ENCODE data around the gene SNCA.

SNCA gene

DNA sequence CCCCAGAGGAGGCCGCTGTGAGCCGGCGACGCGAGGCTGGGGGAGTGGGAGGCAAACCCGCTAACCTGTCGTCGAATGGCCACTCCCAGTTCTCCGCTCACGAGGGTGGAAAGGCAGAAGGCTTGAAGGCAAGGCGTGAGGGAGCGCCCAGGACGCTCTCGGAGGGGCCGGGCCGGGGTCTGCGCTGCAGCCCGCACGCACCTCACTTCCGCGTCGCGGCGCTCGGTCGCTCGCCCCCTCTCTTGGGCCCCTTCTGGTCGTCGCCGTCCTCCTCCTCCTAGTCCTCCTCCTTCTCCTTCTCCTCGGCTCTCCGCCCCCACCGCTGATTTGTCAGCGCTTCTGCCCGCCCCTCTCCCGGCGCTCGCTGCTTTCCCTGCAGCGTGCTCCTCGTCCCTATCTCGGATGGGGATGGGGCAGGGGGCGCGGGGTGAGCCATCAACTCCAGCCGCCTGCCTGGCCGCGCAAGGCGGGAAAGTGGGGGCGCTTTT lies at the start of gene SNCA:
Gene SNCA, minus strand, starts transcription at position 265 of the 488 bp plus-strand sequence. CDS start 1,494 bp downstream, outside the sequence.
- DNase-seq (ENCODE audit: low read depth): no peak
- H3K4me3 ChIP-seq (ENCODE audit: low read depth, low read length): no peak within 1 kb of the TSS
- TF ChIP-seq CTCF (IDR thresholded peaks at IDR 0.05; ENCODE audit: low read depth, low read length, missing control alignments): no peak

DNA sequence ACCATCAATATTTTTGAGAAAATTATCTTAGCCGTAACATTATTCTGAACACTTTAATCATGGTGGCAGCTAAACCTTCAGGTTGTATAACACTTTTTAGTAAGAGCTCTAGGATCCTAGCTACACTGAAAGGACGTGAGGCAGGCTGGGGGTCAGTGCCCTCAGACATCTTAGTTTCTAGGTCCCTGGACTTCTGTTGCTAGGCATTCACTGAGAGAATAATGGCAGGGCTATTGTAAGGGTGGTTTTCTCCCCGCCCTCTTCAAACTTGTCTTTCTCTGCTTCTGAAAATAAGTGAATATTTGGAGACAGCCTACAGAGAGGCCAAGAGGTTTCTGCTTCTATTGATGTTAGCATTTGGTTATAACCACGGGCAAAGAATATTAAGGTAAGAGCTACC lies 42.3 kb upstream of the SNCA start:
- H3K4me3 ChIP-seq (ENCODE audit: low read depth, low read length): no peak overlapping the region
- DNase-seq (ENCODE audit: low read depth): no peak
- no peak for TF ChIP-seq CTCF (IDR thresholded peaks at IDR 0.05; ENCODE audit: low read depth, low read length, missing control alignments)

DNA sequence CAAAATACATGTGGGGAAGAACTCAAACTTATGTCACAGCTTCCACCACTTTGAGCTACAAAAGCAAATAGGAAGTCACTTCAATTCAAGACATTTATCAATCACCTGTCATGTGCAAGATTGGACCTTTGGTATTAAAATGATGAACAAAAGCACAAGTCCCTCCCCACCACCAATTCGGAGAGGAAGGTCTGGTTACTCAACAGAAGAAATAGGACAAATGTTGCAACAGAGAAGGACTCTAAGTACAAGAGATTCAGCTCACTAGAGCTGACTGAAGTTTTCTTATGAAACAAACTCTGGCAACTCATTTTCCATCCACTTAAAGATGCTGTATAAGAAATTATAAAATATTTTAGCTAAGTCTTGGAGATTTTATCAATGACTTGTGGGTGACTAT lies 41.6 kb upstream of the SNCA start:
- TF ChIP-seq CTCF (IDR thresholded peaks at IDR 0.05; ENCODE audit: low read depth, low read length, missing control alignments): no peak
- no peak for DNase-seq (ENCODE audit: low read depth)
- no peak overlapping the region for H3K4me3 ChIP-seq (ENCODE audit: low read depth, low read length)

- DNase-seq (ENCODE audit: low read depth): no peak
- no peak for TF ChIP-seq CTCF (IDR thresholded peaks at IDR 0.05; ENCODE audit: low read depth, low read length, missing control alignments)
Measured at GRCh38 chr4:89876548-89876947, 39.6 kb upstream of the SNCA start.

GRCh38 chr4:89871211-89871610 lies 34.2 kb upstream of the SNCA start:
- TF ChIP-seq CTCF (IDR thresholded peaks at IDR 0.05; ENCODE audit: low read depth, low read length, missing control alignments): no peak
- H3K4me3 ChIP-seq (ENCODE audit: low read depth, low read length): no peak overlapping the region
- no peak for DNase-seq (ENCODE audit: low read depth)

More at GRCh38 chr4:89876548-89876947, 39.6 kb upstream of the SNCA start:
- no peak overlapping the region for H3K4me3 ChIP-seq (ENCODE audit: low read depth, low read length)

DNA sequence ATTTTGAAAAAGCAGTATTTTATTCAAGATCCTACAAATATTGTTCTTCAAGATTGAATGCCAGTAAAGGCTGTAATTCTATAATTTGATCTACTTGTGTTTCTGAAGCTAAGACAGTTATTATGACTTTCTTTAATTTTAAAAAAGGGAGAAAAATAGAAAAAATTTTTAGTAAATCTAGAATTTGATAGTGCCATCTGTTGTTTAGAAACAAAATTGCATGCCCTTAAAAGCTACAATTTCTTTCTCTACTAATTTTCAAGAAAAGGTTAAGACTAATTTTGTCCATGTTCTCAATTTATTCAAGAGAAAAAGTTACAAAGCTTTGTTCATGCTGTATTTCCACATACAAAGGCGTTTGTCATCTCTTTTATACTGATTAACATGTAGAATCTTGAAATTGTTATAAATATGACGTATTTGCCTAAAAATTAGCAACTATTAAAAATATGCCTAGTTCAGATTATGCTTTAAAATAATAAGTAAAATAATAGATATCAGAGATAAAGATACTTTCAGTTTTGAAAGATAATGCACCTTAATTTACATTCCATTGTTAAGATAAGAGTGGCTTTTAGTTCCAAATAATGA lies 32.1 kb upstream of the SNCA start:
- H3K4me3 ChIP-seq (ENCODE audit: low read depth, low read length): no peak overlapping the region
- TF ChIP-seq CTCF (IDR thresholded peaks at IDR 0.05; ENCODE audit: low read depth, low read length, missing control alignments): peak; percentile 27
- no peak for DNase-seq (ENCODE audit: low read depth)

GRCh38 chr4:89868276-89868675 lies 31.3 kb upstream of the SNCA start:
- H3K4me3 ChIP-seq (ENCODE audit: low read depth, low read length): no peak overlapping the region
- DNase-seq (ENCODE audit: low read depth): no peak
- TF ChIP-seq CTCF (IDR thresholded peaks at IDR 0.05; ENCODE audit: low read depth, low read length, missing control alignments): no peak

Measured in GM12864 (cell line).